Endothelial cell of umbilical vein (primary cell): Measurements from ENCODE around the gene OR4F6. TPM values are rescaled to one million over a fixed set of nuclear protein-coding genes. Genes with fewer than 3 reads are reported as not detected.
"Not testable (repeated sequence)": the region's sequence is repeated elsewhere in the genome, so short reads cannot be mapped to it uniquely, and the experiment has no call there.

Experiments used
- BruUV-seq: library from RNA; stranded (reverse); fragments of 400-500 nt; replicated peaks from 2 replicates; lab custom pipeline; 2021; lab: Mats Ljungman, UMichigan
- CTCF ChIA-PET: fragments of 300-600, 350-600 bp; sonication (Branson Sonifier 250); formaldehyde crosslinking; loops from one replicate; lab custom pipeline; 2021; ENCODE audit warnings: antibody characterized with exemption, inconsistent platforms; lab: Charles Lee
- POLR2A ChIA-PET: fragments of 300-600, 350-600 bp; sonication (Branson Sonifier 250); formaldehyde crosslinking; loops from one replicate; lab custom pipeline; 2021; ENCODE audit warnings: antibody characterized with exemption, inconsistent platforms; lab: Charles Lee
- DNase-seq: peaks from one replicate; pipeline ENCODE4 v3.0.0-alpha.2; 2011; ENCODE audit warnings: low read depth, low spot score
- FAIRE-seq: peaks from 2 replicates; lab custom pipeline; 2011; peaks lifted over from hg19 to GRCh38; lab: Jason Lieb, UNC
- H2AFZ ChIP-seq: 2 replicates; pipeline ENCODE4 v1.6.0; 2012; ENCODE audit warnings: low read depth, low read length, control low read depth, inconsistent platforms
- H3K27ac ChIP-seq: 2 replicates; pipeline ENCODE4 v1.5.1; 2011; ENCODE audit warnings: low read depth, mild to moderate bottlenecking, control low read depth, low read length, moderate library complexity; ENCODE audit not compliant: insufficient read depth
- H3K27me3 ChIP-seq, 2 experiments: 2 replicates each; pipeline versions ENCODE4 v1.6.0 to v1.6.1; 2011; ENCODE audit warnings: low read length in 2 of 2, mixed read lengths in 1 of 2; ENCODE audit not compliant: control insufficient read depth in 2 of 2, insufficient read depth in 2 of 2
- H3K36me3 ChIP-seq, 2 experiments: 2 replicates in 1 of 2; 3 replicates in 1 of 2; pipeline ENCODE4 v1.5.1; 2011; ENCODE audit warnings: low read length in 2 of 2, mild to moderate bottlenecking in 1 of 2, moderate library complexity in 1 of 2; ENCODE audit not compliant: control insufficient read depth in 2 of 2, insufficient read depth in 2 of 2; ENCODE audit errors: extremely low read depth in 1 of 2
- H3K4me1 ChIP-seq: 3 replicates; pipeline ENCODE4 v1.5.1; 2011; ENCODE audit warnings: mild to moderate bottlenecking, low read length; ENCODE audit not compliant: control insufficient read depth, insufficient read depth; ENCODE audit errors: extremely low read depth
- H3K4me2 ChIP-seq: 2 replicates; pipeline ENCODE4 v1.6.1; 2011; ENCODE audit warnings: low read length, control low read depth, mixed read lengths; ENCODE audit not compliant: insufficient read depth
- H3K4me3 ChIP-seq, 3 experiments: fragments of 200-600 bp in 1 of 3; sonication (generic), shearing (Covaris generic) in 1 of 3; replicated peaks in 1 of 3; 2 replicates each; pipeline ENCODE4 v1.5.1; 2011 to 2016; ENCODE audit warnings: control low read depth in 3 of 3, low read length in 3 of 3, mild to moderate bottlenecking in 2 of 3, inconsistent platforms in 1 of 3, low read depth in 1 of 3, moderate library complexity in 1 of 3; ENCODE audit not compliant: insufficient read depth in 1 of 3
- H3K79me2 ChIP-seq: 2 replicates; pipeline ENCODE4 v1.6.0; 2012; ENCODE audit warnings: low read length, inconsistent platforms; ENCODE audit not compliant: control insufficient read depth, insufficient read depth
- H3K9ac ChIP-seq: replicated peaks from 2 replicates; pipeline ENCODE3; 2011; ENCODE audit warnings: low read length, control low read depth; ENCODE audit not compliant: insufficient read depth; ENCODE audit errors: extremely low read depth
- H3K9me1 ChIP-seq: replicated peaks from 3 replicates; pipeline ENCODE4 v1.6.0; 2011; ENCODE audit warnings: mild to moderate bottlenecking, low read length; ENCODE audit not compliant: control insufficient read depth, insufficient read depth; ENCODE audit errors: extremely low read depth
- H3K9me3 ChIP-seq: replicated peaks from 2 replicates; pipeline ENCODE4 v1.5.1; 2012; ENCODE audit warnings: low read length, inconsistent platforms; ENCODE audit not compliant: control insufficient read depth, insufficient read depth
- H4K20me1 ChIP-seq: replicated peaks from 2 replicates; pipeline ENCODE3; 2011; ENCODE audit warnings: mild to moderate bottlenecking, low read length; ENCODE audit not compliant: control insufficient read depth, insufficient read depth; ENCODE audit errors: extremely low read depth
- dilution Hi-C: fragments of 300-500 bp; cut with MboI; formaldehyde crosslinking; loops from one replicate; pipeline ENCODE4 v1.15.0; 2019; ENCODE audit warnings: low sequenced_read_pairs; ENCODE audit not compliant: extremely low pct_ligation_motif_present
- intact Hi-C: fragments of 100-400 bp; cut with micrococcal nuclease; formaldehyde crosslinking; loops from one replicate; pipeline ENCODE4 v1.10.0; 2022
- polyA plus RNA-seq, 4 experiments: library from polyadenylated mRNA; depleted of rRNA in 3 of 4; stranded (reverse) in 3 of 4; unstranded in 1 of 4; fragments of >200 nt; gene quantifications; 2 replicates each; pipeline versions ENCODE4 v1.2.1 to v1.2.3, GENCODE V29; 2011 to 2012; ENCODE audit warnings: missing spikeins in 1 of 4
- total RNA-seq: library from RNA; stranded (reverse); gene quantifications from 2 replicates; pipeline ENCODE4 v1.2.3, GENCODE V29; 2021

The OR4F6 gene
- total and polyA plus RNA-seq, 2 donors (not counting 3 experiments of a cell fraction or from before 2014, with no cell fraction given): not detected

GRCh38 chr15:101788503-101789269 is 14.6 kb upstream of the OR4F6 start:
- intact Hi-C loops, H3K9ac ChIP-seq, H3K4me2 ChIP-seq, H4K20me1 ChIP-seq, H3K4me3 ChIP-seq, CTCF ChIA-PET, H3K36me3 ChIP-seq, H3K27ac ChIP-seq, POLR2A ChIA-PET, H3K9me3 ChIP-seq, BruUV-seq, DNase-seq, H3K79me2 ChIP-seq, FAIRE-seq, H3K4me1 ChIP-seq, H2AFZ ChIP-seq, dilution Hi-C loops, H3K9me1 ChIP-seq, H3K27me3 ChIP-seq: not testable (repeated sequence)

GRCh38 chr15:101790748-101791147 is 12.6 kb upstream of the OR4F6 start:
- FAIRE-seq, H2AFZ ChIP-seq, BruUV-seq, H3K27me3 ChIP-seq, H3K4me1 ChIP-seq, DNase-seq, CTCF ChIA-PET, H3K27ac ChIP-seq, H3K4me2 ChIP-seq, H3K9me1 ChIP-seq, POLR2A ChIA-PET, H3K9ac ChIP-seq, intact Hi-C loops, H4K20me1 ChIP-seq, H3K36me3 ChIP-seq, H3K4me3 ChIP-seq, dilution Hi-C loops, H3K79me2 ChIP-seq, H3K9me3 ChIP-seq: not testable (repeated sequence)

- CTCF ChIA-PET, DNase-seq, H3K27me3 ChIP-seq, H3K4me1 ChIP-seq, H3K27ac ChIP-seq, BruUV-seq, H3K4me3 ChIP-seq, FAIRE-seq, H2AFZ ChIP-seq, H3K9me3 ChIP-seq, H3K4me2 ChIP-seq, H3K36me3 ChIP-seq, H4K20me1 ChIP-seq, H3K79me2 ChIP-seq, dilution Hi-C loops, H3K9me1 ChIP-seq, intact Hi-C loops, H3K9ac ChIP-seq, POLR2A ChIA-PET: not testable (repeated sequence)
Observed at GRCh38 chr15:101793981-101794380, 9.3 kb upstream of the OR4F6 start.
